Esophagus squamous epithelium (tissue), 4 donors: ENCODE results near the gene EGF.

Experiments
- CTCF ChIP-seq, 6 experiments: fragments of 450-650 bp in 4 of 6; fragments of 200-600 bp in 2 of 6; sonication (generic) in 2 of 6; IDR thresholded peaks; one replicate each; pipeline ENCODE4 v1.5.1; 2016 to 2019; ENCODE audit warnings: antibody characterized with exemption in 6 of 6, mild to moderate bottlenecking in 4 of 6, moderate library complexity in 4 of 6
- POLR2A ChIP-seq, 4 donors: fragments of 450-650 bp; IDR thresholded peaks; one replicate each; pipeline ENCODE4 v1.6.1; 2017; ENCODE audit warnings: antibody characterized with exemption in 4 of 4, mild to moderate bottlenecking in 4 of 4, moderate library complexity in 3 of 4

DNA sequence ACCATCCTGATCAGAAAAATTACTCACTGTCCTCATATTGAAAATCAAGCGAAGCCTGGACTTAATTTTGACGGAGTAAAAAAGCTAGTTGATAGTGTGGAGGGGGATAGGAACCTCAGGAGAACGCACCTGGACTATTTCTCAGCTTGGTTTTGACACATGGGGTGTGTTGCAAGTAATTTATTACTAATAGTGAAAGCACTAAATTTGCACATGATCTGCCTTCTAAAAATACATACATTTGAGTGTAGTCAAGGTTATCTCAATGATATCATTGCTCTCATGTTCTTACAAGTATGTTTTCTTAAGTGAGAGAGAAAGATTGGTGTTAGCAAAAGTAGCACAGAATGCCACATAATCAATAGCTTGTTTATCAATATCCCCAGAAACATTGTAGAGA is 35.3 kb upstream of the EGF start:
- no peak for TF ChIP-seq CTCF (IDR thresholded peaks at IDR 0.05)
- no peak for TF ChIP-seq POLR2A (IDR thresholded peaks at IDR 0.05)
